ENCODE data around the gene SCYGR2. TPM values are rescaled to one million over a fixed set of nuclear protein-coding genes. Genes with fewer than 3 reads are reported as not detected.

Gene SCYGR2
- total RNA-seq, 1 experiment from 2014 or later = not detected

DNA sequence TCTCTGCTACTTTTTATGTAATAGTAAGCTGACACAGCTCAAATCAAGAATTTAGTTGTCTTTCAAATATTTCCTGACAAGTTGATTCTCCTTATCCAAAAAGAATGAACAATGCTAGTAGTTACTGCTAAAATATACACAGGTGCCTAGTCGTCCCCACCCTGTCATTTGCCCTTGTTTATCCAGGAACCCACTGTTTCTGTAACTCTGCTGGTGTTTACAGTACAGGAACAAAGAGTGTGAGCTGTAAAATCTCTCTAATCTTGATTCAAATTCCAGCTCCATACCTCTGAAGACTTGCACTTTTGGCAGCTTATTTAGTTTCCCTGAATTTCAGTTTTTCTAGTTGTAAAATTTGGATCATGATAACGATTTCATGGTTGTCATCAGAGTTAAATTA lies 21.1 kb upstream of the SCYGR2 start:
- Histone ChIP-seq H3K9ac (ENCODE audit: low read length) (no peak overlapping the region), H3K27me3 (ENCODE audit: insufficient read depth, low read length) (no peaks in the 10 kb centered on the region), H3K4me3 (replicated peaks in 1 of 2; ENCODE audit: low read depth in 1 of 2, low read length in 2 of 2) (no peak overlapping the region), H2AFZ (ENCODE audit: low read depth, low read length, poor library complexity, severe bottlenecking) (no peak overlapping the region), H3K36me3 (ENCODE audit: control insufficient read depth in 1 of 2, insufficient read depth in 2 of 2, low read length in 2 of 2) (no peaks in the 10 kb centered on the region), H3K27ac (ENCODE audit: low read depth, low read length) (no peak overlapping the region), H3K79me2 (ENCODE audit: insufficient read depth, low read length) (no peaks in the 10 kb centered on the region), H4K20me1 (ENCODE audit: insufficient read depth) (no peaks in the 10 kb centered on the region), H3K9me3 (ENCODE audit: control insufficient read depth in 1 of 2, insufficient read depth in 1 of 2, low read depth in 1 of 2, low read length in 2 of 2) (no peaks in the 10 kb centered on the region), H3K4me1 (ENCODE audit: control insufficient read depth in 1 of 2, insufficient read depth in 2 of 2, low read length in 2 of 2) (no peaks in the 10 kb centered on the region), H3K9me2 (ENCODE audit: insufficient read depth) (no peaks in the 10 kb centered on the region), H3K4me2 (ENCODE audit: low read length) (no peak overlapping the region)
- RAD21 ChIA-PET (ENCODE audit: low non-redundant PET in 1 of 2, low total read pairs in 2 of 2, uncharacterized antibody in 2 of 2, unreplicated experiment in 2 of 2) = no interaction called here
- ATAC-seq = no peak
- intact Hi-C loops (cut with micrococcal nuclease) = no loop called here
- CTCF ChIA-PET = interaction anchor here (1.2 kb wide), 1 partner anchor 10 kb away, joined by 3 read pairs; no protein-coding TSS in a partner anchor
- DNase-seq (ENCODE audit: low read depth, low spot score) = no peak
- POLR2A ChIA-PET = no interaction called here
- no peak for TF ChIP-seq SRF (IDR thresholded peaks at IDR 0.05; ENCODE audit: low read depth)
- no peak for TF ChIP-seq ELF1 (IDR thresholded peaks at IDR 0.05; ENCODE audit: borderline replicate concordance, low read depth)
- no peak for TF ChIP-seq POLR2AphosphoS5 (IDR thresholded peaks at IDR 0.05; ENCODE audit: low read depth, low read length)
- TF ChIP-seq, protein P1, sequence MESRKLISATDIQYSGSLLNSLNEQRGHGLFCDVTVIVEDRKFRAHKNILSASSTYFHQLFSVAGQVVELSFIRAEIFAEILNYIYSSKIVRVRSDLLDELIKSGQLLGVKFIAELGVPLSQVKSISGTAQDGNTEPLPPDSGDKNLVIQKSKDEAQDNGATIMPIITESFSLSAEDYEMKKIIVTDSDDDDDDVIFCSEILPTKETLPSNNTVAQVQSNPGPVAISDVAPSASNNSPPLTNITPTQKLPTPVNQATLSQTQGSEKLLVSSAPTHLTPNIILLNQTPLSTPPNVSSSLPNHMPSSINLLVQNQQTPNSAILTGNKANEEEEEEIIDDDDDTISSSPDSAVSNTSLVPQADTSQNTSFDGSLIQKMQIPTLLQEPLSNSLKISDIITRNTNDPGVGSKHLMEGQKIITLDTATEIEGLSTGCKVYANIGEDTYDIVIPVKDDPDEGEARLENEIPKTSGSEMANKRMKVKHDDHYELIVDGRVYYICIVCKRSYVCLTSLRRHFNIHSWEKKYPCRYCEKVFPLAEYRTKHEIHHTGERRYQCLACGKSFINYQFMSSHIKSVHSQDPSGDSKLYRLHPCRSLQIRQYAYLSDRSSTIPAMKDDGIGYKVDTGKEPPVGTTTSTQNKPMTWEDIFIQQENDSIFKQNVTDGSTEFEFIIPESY (IDR thresholded peaks at IDR 0.05; ENCODE audit: extremely low read depth, insufficient replicate concordance, low read length) = no peak
- TF ChIP-seq EZH2 (IDR thresholded peaks at IDR 0.05) = no peak
- TF ChIP-seq CBX3 (IDR thresholded peaks at IDR 0.05; ENCODE audit: low read depth) = no peak
- TF ChIP-seq, protein P2, sequence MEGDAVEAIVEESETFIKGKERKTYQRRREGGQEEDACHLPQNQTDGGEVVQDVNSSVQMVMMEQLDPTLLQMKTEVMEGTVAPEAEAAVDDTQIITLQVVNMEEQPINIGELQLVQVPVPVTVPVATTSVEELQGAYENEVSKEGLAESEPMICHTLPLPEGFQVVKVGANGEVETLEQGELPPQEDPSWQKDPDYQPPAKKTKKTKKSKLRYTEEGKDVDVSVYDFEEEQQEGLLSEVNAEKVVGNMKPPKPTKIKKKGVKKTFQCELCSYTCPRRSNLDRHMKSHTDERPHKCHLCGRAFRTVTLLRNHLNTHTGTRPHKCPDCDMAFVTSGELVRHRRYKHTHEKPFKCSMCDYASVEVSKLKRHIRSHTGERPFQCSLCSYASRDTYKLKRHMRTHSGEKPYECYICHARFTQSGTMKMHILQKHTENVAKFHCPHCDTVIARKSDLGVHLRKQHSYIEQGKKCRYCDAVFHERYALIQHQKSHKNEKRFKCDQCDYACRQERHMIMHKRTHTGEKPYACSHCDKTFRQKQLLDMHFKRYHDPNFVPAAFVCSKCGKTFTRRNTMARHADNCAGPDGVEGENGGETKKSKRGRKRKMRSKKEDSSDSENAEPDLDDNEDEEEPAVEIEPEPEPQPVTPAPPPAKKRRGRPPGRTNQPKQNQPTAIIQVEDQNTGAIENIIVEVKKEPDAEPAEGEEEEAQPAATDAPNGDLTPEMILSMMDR (IDR thresholded peaks at IDR 0.05 in 2 of 3, conservative IDR thresholded peaks at IDR 0.05 in 1 of 3; ENCODE audit: borderline replicate concordance in 1 of 3, insufficient read depth in 1 of 3, low read depth in 2 of 3, low read length in 2 of 3) = no peak
- TF ChIP-seq, protein P3, sequence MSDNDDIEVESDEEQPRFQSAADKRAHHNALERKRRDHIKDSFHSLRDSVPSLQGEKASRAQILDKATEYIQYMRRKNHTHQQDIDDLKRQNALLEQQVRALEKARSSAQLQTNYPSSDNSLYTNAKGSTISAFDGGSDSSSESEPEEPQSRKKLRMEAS (IDR thresholded peaks at IDR 0.05) = no peak
- no peak for TF ChIP-seq SIN3A (IDR thresholded peaks at IDR 0.05; ENCODE audit: low read depth)
- TF ChIP-seq CEBPB (IDR thresholded peaks at IDR 0.05; ENCODE audit: low read depth) = no peak
- no peak for TF ChIP-seq POLR2A (IDR thresholded peaks at IDR 0.05; ENCODE audit: borderline replicate concordance, extremely low read depth, insufficient read depth, insufficient read length)
- no peak for TF ChIP-seq TCF7L2 (IDR thresholded peaks at IDR 0.05; ENCODE audit: borderline replicate concordance, extremely low read depth, insufficient read depth, insufficient read length)
- TF ChIP-seq RAD21 (IDR thresholded peaks at IDR 0.05; ENCODE audit: low read depth) = no peak
- no peak for TF ChIP-seq ZNF274 (IDR thresholded peaks at IDR 0.05; ENCODE audit: low read depth, low read length)
- TF ChIP-seq EGR1 (IDR thresholded peaks at IDR 0.05; ENCODE audit: low read depth) = no peak
- no peak for TF ChIP-seq YY1 (IDR thresholded peaks at IDR 0.05; ENCODE audit: extremely low read depth, insufficient replicate concordance, low read depth, low read length)
- TF ChIP-seq, protein P4, sequence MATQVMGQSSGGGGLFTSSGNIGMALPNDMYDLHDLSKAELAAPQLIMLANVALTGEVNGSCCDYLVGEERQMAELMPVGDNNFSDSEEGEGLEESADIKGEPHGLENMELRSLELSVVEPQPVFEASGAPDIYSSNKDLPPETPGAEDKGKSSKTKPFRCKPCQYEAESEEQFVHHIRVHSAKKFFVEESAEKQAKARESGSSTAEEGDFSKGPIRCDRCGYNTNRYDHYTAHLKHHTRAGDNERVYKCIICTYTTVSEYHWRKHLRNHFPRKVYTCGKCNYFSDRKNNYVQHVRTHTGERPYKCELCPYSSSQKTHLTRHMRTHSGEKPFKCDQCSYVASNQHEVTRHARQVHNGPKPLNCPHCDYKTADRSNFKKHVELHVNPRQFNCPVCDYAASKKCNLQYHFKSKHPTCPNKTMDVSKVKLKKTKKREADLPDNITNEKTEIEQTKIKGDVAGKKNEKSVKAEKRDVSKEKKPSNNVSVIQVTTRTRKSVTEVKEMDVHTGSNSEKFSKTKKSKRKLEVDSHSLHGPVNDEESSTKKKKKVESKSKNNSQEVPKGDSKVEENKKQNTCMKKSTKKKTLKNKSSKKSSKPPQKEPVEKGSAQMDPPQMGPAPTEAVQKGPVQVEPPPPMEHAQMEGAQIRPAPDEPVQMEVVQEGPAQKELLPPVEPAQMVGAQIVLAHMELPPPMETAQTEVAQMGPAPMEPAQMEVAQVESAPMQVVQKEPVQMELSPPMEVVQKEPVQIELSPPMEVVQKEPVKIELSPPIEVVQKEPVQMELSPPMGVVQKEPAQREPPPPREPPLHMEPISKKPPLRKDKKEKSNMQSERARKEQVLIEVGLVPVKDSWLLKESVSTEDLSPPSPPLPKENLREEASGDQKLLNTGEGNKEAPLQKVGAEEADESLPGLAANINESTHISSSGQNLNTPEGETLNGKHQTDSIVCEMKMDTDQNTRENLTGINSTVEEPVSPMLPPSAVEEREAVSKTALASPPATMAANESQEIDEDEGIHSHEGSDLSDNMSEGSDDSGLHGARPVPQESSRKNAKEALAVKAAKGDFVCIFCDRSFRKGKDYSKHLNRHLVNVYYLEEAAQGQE (IDR thresholded peaks at IDR 0.05; ENCODE audit: low read depth) = no peak
- no TSS peak for BruUV-seq (replicated peaks)
